Hippocampal formation (tissue), 2 donors: Measurements from ENCODE around the gene CACNA1G.

Source experiments
- DNase-seq, 2 donors: peaks; one replicate each; lab custom pipeline; 2025; lab: John Stamatoyannopoulos, UW

CACNA1G gene

DNA sequence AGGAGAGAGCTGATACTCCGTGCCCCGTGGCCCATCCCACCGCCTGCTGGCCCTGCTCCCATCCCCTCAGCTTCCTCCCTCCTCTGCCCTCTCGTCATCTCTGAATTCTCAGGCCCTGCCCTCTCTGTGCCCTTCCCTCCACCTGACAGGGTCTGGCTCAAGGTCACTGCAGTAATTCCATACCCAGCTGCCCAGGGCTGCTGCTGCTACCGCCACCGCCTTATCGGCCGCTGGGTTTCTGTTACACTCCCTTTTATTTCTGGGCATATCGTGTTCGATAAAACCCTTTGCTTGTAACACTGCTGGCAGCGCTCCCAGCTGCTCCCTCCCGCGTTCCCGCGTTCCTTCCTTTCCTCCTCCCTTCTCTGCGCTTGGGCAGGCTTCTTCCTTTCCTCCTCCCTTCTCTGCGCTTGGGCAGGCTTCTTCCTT is 26.8 kb upstream of the CACNA1G start:
- DNase-seq = peak in 1 of 2 donors; percentile 5

DNA sequence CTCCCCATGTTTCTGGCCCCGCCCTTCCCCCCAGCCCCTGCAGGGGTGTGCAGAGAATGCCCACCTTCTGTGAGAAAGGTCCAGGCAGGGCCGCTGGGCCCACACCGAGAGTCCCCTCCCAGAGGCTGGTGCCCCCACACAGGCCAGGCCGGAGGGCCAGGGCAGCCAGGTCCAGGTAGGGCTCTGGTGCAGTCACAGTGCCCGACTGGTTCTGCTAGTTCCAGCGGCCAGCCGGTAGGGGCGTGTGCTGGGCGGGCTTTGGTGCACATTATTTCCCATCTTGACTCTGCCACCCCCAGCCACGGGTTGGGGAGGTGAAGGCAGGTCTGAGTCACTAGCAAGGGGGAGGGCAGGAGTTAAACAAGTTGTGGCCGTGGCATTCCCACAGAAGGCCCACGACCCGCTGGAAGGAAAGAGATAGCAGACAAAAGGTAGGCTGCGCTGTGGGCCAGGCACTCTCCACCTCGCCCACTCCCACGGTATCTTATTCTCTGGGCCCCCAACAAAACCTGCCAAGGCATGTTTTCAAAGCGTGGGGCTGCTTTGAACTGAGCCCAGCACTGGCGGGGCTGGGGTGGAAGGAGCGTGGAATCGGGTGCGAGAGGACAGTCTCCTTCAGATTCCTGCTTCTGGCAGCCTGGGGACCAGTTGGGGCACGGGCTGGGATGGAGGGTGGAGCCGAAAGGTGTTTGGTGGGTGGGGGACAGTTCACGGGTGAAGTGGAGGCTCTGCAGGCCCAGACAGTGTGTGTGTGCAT is 26.1 kb upstream of the CACNA1G start:
- DNase-seq = no peak

DNA sequence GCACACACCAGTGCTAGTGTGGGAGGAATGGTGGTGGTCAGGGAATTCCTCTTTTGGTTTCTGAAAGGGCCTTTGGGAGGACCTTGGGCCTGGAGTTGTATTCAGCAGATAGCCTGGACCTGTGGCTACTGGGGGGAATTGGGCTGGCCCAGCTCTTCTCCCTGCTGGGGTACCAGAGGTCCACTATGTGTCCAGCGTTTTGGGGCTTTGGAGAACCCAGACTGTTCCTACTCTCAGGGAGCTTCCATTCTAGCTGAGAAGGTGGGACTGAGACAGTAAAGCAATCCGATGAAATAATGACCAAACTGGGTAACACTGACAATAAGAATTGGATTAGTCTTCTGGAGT is 25.6 kb upstream of the CACNA1G start:
- DNase-seq = no peak

DNA sequence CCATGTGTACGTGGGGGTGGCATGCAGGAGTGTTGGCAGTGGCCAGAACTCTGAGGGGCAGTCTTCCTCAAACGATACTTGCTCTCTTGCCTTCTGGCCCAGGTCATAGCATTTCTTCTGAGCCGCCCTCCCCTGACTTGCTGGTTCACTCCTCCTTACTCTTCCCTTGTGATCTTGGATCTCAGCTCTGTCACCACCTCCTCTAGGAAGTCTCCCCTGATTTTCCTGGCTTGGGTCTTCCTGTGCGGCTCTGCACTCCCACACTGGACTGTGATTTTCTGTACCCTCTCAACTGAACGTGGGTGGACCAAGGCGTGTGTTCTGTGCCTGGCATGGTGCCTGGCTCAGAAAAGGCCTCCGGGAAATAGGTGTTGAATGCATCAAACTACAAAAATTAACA is 25.1 kb upstream of the CACNA1G start:
- no peak for DNase-seq

DNA sequence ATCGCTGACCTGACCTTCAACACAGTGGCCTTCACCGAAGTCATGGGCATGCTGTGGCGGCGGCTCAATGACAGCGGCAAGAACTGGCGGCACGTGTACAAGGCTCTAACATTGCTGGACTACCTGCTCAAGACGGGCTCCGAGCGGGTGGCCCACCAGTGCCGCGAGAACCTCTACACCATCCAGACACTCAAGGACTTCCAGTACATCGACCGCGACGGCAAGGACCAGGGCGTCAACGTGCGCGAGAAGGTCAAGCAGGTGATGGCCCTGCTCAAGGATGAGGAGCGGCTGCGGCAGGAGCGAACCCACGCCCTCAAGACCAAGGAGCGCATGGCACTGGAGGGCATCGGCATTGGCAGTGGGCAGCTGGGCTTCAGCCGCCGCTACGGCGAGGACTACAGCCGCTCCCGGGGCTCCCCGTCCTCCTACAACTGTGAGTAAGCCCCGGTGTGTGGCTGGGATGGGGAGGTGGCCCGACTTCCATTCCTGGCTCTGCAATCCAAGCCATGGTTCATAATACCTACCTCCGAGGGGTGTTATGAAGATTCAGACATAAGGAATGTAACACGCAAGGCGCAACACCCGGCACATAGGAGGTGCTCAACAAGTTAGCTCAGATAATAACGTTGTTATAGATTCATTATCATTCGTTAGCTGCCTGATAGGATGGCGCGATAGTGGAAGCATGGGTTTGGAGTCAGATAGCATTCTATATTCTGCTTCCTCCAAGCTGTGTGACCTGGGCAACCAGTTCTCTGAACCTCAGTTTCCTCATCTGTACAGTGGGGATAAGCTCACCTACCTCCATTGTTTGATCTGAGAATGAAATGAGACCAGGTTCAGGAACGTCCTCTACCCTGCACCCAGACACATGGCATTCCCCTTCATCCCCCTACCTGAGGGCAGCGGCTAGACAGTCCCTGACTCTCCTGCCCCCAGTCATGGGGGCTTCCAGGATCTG is 23.6 kb upstream of the CACNA1G start:
- DNase-seq = no peak

DNA sequence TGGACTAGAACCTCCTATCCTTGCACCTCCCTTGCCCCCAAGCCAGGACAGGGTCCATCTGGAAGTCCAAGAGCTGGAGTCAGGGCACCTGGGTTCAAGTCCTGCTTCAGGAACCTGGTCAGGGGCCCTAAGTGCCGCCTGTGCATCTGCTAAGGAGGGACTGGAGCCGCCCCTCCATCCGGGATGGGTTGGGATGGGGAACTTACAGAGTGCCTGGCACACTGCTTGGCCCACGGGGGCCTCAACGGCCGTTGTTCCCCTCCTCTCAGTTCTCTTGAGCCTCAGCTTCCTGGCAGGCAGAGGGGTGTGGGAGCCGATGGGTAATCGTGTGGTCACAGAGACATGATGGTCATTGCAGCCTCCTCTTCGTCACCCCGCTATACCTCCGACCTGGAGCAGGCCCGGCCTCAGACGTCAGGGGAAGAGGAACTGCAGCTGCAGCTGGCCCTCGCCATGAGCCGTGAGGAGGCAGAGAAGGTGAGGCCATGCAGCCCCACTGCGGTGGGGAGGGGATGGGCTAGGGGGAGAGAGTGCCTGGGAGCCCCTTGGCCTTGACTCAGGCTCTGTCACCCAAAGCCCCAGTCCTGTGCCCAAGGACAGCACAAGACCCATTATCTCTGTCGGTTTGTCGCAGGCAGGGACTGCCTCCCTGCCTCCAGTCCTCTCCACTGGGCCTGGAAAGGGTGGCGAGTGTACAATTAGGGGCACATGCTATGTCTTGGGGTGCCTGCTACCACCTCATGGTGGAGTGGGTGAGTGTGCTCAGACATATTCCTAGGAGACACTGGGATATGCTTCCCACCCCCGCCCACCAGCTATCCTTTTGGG is 22.6 kb upstream of the CACNA1G start:
- DNase-seq = no peak

DNA sequence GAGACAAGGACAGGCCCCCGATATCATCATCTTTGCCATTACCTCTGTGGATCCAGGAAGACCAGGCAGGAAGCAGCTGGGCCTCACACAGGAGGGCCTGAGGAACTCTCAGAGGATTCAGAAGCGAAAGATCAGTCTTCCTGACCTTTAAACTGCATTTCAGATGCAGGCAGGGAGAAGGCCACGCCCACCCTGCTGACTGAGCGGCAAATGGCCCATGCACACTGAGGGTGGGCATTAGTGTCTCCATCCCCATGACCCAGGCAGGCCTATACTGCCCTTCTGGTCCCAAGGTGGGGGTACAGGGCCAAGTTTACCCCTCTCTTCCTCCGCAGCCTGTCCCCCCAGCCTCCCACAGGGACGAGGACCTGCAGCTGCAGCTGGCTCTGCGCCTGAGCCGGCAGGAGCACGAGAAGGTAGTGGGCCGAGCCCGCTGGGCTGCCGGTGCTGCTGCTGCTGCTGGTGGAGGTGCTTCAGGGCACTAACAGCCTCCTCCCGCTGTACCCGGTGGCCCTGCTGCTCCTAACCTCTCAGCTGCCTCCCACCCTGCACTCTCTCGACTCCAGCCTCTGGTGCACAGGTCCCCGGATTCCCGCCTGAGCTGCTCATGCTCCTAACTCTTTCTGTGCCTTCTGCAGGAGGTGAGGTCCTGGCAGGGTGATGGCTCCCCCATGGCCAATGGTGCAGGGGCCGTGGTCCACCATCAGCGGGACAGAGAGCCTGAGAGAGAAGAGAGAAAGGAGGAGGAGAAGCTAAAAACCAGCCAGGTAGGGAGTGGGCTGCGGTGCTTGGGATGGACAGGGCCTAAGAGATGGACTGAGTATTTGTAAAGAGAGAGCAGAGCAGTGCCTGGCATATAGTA is 21.7 kb upstream of the CACNA1G start:
- DNase-seq = no peak

DNA sequence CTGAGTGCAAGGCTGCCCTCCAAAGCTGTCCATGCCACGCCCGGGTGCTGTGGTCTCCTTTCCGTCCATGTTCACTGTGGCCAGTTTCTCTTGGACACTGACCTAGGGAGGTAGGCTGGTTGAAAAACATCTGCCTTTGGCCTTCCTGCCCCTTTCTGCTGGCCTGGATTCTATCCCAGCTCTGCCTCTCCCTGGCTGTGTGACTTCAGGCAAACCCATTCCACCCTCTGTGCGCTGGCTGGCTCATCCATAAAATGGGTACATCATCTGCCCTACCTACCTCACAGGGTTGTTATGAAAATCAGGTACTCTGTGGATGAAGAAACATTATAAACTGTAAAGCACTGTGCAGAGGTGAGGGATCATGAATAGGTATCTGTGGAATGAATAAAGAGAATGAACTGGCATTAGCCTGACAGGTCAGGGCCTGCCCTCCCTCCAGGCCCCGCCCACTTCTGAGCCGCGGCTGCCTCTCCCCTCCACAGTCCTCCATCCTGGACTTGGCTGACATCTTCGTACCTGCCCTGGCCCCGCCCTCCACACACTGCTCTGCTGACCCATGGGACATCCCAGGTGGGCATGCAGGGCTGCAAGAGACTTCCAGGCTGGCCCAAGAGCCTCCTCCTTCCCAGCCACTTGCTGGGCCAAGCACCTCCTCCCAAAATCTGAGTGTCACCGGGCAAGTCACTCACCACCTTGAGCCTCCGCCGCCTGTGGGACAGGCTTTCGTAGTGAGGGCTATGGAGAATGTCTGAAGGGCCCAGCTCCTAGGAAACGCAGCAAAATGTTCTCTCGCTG is 20.6 kb upstream of the CACNA1G start:
- DNase-seq = no peak

DNA sequence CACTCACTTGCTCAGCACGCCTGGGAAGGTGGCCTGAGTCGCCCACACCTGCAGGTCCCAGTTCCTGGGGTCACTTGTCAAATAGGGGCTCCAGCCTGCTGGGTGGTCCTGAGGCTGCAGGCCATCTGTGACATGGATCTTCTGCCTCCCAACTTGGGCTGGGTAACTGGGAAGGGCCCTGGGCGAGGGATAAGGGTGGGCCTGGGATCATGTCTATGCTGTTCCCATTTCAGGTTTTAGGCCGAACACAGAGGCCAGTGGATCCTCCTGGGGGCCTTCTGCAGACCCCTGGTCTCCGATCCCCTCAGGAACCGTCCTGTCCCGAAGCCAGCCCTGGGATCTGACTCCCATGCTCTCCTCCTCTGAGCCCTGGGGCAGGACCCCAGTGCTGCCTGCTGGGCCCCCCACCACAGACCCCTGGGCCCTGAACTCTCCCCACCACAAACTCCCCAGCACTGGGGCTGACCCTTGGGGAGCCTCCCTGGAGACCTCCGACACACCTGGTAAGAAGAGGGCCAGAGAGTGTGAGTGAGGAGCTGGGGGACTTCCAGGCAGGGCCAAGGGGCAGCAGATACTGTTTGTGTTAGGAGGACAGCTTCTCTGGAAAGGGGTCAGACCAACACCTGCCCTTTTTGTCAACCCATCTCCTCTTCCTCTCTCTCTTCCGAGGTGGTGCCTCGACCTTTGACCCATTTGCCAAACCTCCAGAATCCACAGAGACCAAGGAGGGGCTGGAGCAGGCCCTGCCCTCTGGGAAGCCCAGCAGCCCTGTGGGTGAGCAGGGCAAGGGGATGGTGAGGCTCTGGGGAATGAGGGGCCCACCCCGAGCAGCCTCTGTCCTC is 19.7 kb upstream of the CACNA1G start:
- no peak for DNase-seq

DNA sequence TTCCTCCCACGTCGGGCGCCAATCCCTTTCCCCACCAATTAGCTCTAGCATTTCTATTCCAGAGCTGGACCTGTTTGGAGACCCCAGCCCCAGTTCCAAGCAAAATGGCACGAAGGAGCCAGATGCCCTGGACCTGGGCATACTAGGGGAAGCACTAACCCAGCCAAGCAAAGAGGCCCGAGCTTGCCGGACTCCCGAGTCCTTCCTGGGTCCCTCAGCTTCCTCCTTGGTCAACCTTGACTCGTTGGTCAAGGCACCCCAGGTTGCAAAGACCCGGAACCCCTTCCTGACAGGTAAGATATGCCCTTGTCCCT is 19.2 kb upstream of the CACNA1G start:
- peak in 1 of 2 donors; percentile 32 for DNase-seq

DNA sequence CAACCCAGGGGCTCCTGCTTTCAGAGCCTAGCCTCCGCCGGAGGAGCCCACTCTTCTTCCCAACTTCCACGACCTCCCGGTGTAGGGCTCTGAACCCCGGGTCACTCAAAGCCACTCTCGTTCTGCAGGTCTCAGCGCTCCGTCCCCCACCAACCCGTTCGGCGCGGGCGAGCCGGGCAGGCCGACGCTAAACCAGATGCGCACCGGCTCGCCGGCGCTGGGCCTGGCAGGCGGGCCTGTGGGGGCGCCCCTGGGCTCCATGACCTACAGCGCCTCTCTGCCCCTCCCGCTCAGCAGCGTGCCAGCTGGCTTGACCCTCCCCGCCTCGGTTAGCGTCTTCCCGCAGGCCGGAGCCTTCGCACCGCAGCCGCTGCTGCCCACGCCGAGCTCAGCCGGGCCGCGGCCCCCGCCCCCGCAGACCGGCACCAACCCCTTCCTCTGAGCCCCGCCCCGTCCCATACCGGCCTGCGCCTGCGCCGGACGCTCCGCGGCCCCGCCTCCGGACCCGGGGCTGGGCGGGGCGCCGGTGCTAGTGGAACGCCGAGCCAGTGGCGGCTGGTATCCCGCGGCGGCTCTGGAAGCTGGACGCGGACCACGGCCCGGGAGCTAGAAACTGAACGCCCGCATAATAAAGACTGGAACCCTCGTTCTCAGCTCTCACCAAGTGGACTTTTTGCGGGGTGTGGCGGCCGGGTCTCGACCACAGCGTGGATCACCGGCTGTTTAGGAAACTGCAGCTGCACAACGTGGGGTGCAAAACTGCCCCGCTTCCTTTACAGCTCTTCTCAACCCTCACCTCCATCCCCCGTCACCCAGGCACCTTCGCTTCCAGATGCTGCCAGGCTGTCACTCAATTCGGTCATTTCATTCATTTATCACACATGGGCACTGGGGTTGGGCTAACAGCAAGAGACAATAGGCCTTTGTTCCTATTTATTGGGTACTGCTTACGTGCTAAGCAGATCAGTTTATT is 18.5 kb upstream of the CACNA1G start:
- DNase-seq = peak; percentile 68 to 84

DNA sequence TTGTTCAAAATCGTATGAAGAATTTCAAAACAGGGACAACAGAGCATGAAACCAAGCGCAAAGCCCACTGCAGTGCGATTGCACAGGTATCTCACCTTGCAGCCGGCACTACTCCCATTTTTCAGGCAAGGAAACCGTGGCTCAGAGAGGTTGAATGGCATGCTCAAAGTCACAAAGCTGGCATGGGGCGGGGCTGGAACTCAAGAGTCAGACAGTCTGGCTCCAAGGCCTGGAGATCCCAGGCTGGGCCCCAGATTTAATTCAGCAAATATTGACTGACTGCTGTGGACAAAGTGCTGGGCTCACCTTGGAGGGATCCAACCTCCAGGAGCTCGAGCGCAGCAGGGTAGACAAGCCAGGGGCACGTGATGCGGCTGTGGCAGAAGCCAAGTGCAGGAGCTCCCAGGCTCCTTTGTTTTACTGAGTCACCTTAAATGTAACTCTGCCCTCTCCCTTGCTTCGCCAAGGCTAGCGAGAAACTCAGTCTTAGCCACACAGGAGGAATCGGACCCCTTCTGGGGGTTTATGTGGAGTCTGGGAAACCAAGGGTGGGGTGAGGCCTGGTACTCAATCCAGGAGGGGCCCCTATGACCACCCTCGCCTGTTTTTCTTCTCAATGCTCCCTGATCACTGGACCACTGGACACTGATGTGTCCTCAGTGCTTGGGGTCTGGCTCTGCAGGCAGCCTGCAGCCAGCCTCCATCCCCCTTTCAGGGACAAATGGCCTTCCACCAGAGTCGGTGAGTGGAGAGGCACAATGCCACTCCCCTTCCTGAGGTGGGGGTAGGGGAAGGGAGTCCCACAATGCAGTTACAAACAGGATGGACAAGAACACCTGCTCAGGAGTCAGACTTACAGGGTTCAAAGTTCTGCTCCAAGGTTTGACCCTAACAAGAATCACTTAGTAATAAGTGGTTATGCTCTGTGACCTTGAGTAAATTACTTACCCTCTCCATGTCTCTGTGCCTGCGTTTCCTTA is 17.4 kb upstream of the CACNA1G start:
- DNase-seq = no peak

DNA sequence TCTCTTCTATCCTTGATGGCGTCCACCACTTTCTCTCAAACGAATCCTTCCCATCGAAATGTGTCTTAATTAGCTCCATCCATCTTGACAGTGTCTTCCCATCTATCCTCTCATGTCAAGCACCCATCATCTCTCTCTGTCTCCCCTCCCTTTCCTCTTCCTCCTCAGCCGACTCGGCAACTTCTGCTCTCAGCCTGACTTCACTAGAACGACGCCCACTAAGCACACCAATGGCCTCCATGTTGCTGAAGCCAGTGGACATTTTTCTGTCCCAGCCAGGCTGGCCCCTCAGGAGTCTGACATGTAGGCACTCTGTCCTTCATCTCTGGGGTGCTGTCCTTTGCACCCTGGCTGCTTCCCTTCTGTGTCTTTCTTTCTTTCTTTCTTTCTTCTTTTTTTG is 16.0 kb upstream of the CACNA1G start:
- DNase-seq = no peak

DNA sequence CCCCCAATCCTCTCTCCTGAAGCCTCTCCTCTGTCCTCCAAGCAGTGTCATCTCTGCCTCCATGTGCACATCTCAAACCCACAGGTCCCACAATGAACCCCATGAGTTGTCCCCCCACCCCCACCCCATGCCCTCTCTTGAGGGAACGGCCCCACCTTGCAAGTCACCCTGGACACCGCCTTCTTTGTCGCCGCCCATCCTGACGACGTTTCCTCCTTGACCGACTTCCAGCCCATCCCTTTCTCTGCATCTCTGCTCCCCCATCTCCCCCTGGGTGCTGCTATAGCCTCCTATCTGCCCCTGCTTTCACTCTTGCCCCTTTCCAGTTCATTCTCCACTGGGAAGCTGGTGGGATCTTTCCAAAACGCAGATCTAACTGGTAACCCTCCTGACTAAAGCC is 15.2 kb upstream of the CACNA1G start:
- no peak for DNase-seq

DNA sequence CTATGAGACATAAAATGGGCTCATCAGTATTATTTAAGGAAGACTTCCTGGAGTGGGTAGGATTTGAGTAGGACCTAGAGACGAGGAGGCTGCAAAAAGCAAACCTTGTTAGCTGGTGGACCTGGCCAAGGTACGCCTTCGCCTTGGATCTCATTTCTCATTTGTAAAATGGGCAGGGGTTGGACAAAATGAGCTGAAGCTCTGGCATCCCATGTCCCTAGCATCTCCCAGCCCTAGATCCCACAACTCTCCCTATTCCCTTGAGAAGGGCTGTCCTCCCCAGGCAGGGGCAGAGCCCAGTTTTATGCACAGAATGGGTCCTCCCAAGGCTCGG is 13.8 kb upstream of the CACNA1G start:
- no peak for DNase-seq

DNA sequence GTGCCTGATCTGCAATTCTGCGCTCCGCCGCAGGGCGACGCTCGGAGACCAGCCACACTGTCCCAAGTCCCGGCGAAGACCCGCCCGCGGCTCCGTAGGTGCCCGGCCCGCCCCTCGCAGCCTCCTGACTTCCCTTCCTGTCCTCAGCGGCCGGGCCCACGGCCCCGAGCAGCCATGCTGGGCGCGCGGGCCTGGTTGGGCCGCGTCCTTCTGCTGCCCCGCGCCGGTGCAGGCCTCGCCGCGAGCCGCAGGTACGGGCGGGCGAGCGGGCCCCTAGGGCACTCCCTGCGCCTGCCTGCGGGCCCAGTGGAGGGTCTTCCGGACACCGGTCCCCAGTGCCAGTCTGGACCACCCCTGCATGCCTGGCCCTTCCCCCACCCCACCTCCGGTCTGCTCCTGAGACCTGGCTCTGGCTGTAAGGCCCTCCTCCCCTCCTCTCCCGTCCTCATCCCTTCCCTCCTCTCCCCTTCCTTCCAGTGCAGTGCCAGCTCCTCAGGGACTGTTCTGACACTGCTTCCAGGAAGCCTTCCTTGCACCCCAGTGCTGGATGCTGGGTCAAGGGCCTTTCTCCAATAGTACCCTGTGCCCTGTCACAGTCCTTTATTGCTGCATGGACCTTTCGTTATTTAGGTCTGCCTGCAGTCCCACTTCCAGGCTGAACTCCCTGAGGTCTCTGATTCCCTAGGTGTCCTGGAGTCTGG is 13.3 kb upstream of the CACNA1G start, which contains the start of gene SPATA20:
Gene SPATA20, plus strand, starts transcription at position 140 of the 701 bp plus-strand sequence. Its CDS starts 35 bp downstream, at position 175.
- peak; percentile 57 to 66 for DNase-seq

DNA sequence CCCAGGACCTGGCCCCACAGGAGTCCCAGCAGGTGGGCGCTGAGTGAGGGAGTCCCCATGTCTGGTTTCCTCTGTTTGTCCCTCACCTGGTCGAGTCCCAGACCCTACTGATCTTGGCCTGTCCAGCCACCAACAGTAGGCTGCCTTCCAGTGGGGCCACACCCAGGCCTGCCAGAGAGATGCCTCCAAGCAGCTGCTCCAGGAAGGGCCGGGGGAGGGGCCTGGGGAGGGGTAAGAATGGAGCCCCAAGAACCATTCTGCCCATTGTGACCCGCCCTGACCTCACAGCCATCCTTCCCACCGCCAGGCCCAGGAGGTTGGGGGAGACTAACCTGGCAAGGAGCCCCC is 12.8 kb upstream of the CACNA1G start:
- DNase-seq = no peak
